GM19238 (cell line): ENCODE measurements around the gene ZNF628.

Experiments used
- DNase-seq: peaks from one replicate; pipeline ENCODE4 v3.0.0; 2011; ENCODE audit warnings: low spot score; ENCODE audit not compliant: insufficient read length

The ZNF628 gene

DNA sequence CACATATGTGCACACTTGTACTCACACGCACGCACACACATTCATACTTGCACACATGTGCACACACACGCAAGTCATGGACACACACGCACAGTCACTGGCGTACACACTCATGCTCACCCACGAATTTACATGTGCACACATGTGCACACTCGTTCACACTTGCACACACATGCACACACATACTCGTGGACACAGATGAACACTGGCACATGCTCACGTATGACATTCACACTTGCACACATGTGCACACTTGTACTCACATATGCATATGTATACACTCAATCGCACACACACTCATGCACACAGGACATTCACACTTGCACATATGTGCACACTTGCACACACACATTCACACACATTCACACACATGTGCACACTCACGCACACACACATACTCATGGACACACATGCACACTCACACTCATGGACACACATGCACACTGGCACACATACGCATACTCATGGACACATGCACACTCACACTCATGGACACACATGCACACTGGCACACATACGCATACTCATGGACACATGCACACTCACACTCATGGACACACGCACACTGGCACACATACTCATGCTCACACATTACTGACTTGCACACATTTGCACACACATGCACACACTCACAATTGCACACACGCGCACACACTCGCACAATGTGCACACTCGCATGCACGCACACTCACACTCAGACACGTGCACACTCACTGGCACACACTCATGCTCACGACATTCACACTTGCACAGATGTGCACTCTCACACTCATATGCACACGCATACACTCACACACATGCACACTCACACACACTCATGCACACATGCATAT, 51.0 kb downstream of the ZNF628 start:
- no peak for DNase-seq

DNA sequence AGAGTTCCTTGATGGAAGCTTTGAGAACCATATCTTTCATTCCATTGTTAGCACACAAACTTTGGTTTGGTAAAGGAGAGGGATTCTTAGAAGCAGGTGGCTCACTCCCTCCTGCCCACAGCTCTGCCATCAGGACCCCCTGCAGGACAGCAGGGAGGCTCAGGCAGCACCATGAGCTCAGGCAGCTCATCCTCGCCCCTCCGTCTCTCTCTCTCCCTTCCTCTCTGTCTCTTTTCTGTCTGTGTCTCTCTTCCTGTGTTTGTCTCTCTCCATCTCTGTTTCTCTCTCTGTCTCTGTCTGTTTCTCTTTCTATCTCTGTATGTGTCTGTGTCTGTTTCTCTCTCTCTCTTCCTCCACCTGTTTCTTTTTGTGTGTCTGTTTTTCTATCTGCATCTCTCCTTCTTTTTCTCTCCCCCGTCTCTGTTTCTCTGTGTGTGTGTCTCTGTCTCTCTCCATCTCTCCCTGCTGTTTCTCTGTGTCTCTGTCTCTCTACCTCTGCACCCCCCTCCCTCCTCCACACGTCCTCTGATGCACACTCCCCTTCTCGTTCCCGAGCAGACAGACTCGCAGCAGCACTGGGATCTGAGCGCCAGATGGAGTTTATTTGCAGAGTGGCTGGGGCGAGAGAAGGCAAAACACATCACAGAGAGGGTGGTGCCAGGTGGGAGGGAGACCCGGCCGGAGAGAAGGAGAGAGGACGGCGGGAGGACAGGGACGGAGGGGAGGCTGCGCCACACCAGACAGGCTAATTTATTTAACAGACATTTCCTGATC, 51.8 kb downstream of the ZNF628 start:
- DNase-seq: no peak

DNA sequence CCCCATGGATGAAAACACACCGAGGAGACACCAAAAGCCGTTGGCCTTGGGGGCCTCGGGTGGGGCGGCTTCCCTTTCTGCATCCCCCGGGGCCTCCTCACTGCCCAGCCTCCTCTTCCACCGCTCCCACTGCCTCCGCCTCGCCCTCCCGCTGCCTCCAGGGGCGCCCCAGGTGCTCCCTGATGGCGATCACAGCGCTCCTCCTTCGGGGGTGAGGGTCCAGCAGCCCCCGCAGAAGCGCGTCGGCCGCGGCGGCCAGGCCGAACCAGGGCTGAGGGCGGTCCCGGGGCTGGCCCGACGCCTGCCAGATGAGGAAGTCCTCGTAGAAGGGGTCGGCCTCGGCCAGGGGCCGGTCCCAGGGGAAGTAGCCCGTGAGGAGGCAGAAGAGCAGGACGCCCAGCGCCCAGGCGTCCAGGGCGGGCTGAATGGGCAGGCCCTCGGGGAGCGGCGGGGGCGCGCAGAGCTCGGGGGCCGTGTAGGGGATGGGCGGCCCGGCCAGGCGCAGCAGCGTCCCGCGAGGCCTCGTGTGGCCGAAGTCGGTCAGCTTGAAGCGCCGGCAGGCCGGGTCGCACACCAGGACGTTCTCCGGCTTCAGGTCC, 53.3 kb downstream of the ZNF628 start:
- no peak for DNase-seq

DNA sequence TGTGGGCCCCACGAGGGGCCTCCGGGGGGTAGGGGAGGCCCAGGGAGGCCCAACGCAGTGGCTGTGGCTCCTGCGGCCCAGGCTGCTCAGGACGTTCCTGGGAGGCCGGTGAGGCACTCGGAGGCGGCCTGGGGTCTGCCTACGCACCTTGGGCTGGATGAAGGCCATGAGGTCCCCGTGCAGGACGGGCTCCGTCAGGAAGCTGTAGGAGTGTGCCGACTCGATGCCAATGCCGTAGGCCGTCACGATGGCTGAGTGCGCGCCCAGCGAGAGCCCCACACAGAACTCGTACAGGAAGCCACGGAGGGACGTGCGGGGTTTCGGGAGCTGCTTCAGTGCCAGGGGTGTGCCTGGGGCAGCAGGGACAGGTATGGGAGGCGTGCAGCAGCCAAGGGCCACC, 54.6 kb downstream of the ZNF628 start:
- DNase-seq: no peak
